ENCODE measurements around the gene CCDC80.
A peak's percentile ranks its signal among the peaks of the same experiment; 100 is the strongest.

CCDC80 gene, protein sequence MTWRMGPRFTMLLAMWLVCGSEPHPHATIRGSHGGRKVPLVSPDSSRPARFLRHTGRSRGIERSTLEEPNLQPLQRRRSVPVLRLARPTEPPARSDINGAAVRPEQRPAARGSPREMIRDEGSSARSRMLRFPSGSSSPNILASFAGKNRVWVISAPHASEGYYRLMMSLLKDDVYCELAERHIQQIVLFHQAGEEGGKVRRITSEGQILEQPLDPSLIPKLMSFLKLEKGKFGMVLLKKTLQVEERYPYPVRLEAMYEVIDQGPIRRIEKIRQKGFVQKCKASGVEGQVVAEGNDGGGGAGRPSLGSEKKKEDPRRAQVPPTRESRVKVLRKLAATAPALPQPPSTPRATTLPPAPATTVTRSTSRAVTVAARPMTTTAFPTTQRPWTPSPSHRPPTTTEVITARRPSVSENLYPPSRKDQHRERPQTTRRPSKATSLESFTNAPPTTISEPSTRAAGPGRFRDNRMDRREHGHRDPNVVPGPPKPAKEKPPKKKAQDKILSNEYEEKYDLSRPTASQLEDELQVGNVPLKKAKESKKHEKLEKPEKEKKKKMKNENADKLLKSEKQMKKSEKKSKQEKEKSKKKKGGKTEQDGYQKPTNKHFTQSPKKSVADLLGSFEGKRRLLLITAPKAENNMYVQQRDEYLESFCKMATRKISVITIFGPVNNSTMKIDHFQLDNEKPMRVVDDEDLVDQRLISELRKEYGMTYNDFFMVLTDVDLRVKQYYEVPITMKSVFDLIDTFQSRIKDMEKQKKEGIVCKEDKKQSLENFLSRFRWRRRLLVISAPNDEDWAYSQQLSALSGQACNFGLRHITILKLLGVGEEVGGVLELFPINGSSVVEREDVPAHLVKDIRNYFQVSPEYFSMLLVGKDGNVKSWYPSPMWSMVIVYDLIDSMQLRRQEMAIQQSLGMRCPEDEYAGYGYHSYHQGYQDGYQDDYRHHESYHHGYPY

GRCh38 chr3:112640930-112641801 lies at the start of gene CCDC80:
Gene CCDC80 (minus strand): TSS chr3:112641143. CDS start chr3:112639905, 1,238 bp downstream.
- DNase-seq (ENCODE audit: low spot score): no peak

GRCh38 chr3:112689989-112690388 lies 49.0 kb upstream of the CCDC80 start:
- DNase-seq (ENCODE audit: low spot score): no peak

- no peak for DNase-seq (ENCODE audit: low spot score)
Observed at GRCh38 chr3:112689385-112689784, 48.4 kb upstream of the CCDC80 start.

DNA sequence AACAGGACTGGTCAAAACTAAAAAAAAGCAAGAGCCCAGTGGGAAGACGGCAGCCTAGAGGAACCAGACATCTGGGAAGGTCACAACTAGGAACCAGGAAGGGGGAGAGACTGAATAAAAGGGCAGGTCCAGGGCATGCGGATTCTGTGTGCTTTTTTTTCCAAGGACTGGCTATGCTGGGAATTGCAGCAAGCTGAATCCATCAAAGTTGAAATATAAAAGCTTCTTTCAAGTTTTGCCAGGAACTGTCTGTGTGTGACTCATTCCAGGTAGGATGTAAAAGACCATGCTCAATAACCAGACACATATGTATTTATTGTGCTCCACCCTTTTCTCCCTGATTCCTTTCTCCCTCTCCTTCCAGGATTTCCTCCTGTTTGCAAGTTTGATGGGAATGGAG lies 47.9 kb upstream of the CCDC80 start:
- no peak for DNase-seq (ENCODE audit: low spot score)

- DNase-seq (ENCODE audit: low spot score): no peak
Observed at GRCh38 chr3:112688085-112688769, 47.3 kb upstream of the CCDC80 start.

GRCh38 chr3:112687616-112688015 lies 46.7 kb upstream of the CCDC80 start:
- DNase-seq (ENCODE audit: low spot score): no peak

DNA sequence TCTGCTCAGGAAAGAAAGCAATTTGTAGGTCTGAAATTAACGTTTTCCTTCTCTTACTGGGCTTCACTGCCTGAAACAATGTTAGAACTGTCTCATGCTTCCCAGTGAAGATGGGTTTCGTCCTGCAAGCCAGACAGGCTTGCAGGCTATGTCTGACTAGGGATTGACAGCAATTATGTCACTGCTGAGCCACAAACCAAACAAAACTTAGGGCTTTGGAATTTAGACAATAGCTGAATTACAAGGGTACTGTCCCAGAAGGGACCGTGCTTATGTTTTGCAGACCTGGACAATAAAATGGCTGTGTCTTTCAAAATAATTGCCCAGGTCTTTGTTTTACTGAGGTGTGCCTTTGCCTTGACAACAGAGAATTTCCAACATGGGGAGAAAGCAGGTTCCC lies 46.3 kb upstream of the CCDC80 start:
- DNase-seq (ENCODE audit: low spot score): no peak

GRCh38 chr3:112685956-112686799 lies 45.2 kb upstream of the CCDC80 start:
- DNase-seq (ENCODE audit: low spot score): no peak

DNA sequence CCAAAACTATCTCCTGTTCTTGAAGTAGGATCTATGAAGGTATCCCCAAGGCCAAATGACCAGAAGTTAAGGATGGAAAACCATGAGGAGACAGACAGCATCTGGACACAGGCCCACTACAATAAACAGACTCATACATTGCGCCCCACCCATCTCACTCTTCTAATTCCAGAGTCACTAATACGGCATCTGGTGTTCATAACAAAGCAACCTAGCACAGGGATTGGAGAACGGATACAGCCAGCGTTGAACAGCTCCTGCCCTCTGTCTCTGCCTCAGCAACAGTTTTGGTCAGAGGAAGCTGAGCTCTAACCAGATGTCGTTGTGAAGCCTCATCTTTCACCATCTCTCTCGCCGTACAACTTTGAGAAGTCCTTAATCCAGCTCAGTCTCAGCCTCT lies 44.5 kb upstream of the CCDC80 start:
- DNase-seq (ENCODE audit: low spot score): no peak

DNA sequence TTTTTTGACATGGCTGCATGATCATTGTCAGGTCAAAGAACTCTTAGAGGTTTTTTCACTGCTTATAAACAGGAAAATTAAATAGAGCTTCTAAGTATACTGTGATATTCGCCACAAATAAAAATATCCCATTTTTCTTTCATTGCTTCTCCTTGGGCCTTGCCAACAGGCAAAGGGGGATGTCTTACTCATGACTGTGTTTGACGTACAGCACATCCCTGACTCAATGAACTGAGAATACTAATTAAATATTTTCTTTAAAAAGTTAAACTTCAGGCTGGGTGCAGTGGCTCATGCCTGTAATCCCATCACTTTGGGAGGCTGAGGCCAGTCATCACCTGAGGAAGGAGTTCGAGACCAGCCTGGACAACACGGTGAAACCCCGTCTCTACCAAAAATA lies 41.4 kb upstream of the CCDC80 start:
- no peak for DNase-seq (ENCODE audit: low spot score)

DNA sequence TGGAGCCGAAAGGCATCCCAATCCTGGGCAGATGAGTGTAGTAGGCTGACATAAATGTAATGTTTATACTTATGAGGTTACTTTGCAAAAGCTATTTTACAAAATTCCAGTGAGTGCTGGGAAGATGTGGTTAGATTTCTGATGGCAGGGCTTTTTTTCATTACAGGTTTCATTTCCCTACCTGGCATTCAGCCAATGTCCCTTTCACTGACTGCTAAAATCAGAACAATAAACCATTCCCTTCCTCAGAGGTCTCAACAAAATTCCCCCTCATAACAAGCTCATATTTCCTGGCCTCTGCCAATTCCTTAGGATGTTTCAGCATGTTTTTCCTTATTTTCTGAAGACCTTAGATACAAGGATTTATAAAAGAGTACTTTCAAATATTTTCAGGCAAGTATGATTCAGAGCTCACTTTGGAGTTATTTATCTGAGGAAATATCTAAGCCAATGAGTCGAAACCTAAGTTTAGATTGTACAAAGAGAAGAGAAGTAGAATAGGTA lies 40.9 kb upstream of the CCDC80 start:
- no peak for DNase-seq (ENCODE audit: low spot score)

GRCh38 chr3:112676659-112677234 lies 35.8 kb upstream of the CCDC80 start:
- peak; percentile 54 for DNase-seq (ENCODE audit: low spot score)

GRCh38 chr3:112675943-112676535 lies 35.1 kb upstream of the CCDC80 start:
- no peak for DNase-seq (ENCODE audit: low spot score)

DNA sequence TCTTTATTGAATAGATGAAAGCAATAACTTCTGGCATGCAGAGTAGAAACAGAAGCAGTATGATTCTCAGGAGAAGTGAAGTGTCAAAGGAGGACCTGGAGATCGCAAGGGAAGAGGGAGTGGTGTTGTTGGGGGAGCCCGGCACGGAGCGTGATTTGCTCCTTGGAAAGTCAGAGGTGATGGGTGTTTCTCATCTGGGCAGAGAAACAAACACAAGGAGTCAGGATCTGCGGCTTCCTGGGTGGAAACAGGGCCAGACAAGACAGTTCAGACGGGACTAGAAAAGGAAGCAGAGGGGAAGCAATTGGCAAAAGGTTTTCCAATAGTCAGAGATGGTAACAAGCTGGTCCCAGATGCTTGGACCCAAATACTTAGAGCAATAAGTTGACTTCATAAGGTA lies 34.4 kb upstream of the CCDC80 start:
- DNase-seq (ENCODE audit: low spot score): no peak

DNA sequence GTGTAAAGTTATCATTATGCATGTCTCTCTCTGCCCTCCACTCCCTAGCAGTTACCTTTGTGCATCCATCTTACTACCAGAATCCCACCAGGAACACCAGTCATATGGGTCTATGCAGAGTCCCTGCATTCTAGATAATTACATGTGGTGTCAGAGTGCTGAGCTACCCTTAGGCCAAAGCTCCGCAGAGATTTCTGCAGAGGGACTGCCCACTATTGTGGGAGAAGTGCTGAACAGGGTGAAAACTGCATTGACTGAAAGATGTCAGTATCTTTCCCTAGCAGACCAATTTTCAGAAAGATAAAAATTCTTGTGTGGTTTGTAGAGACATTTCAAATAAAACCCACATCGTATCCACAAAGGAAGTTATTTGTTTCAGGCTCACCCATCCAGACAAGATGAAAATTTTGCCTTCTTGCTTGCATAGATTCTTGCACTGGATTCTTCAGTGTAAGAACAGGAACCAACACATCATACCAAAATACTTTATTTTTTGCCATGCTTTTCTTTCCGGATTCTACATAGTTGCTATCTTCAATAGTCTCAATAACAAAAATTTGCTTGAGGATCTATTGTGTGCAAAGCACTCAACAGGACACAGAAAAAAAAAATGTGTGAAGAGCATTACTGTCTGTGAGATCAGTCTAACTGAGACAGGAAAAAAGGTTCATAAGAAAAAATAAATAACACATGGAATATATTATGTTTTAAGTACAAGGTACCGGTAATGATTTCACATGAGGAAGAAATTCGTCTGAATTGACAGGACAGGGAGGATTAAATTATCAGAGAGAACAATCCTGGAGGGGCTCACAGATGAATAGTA lies 32.0 kb upstream of the CCDC80 start:
- DNase-seq (ENCODE audit: low spot score): no peak

GRCh38 chr3:112671930-112672715 lies 31.2 kb upstream of the CCDC80 start:
- DNase-seq (ENCODE audit: low spot score): no peak

DNA sequence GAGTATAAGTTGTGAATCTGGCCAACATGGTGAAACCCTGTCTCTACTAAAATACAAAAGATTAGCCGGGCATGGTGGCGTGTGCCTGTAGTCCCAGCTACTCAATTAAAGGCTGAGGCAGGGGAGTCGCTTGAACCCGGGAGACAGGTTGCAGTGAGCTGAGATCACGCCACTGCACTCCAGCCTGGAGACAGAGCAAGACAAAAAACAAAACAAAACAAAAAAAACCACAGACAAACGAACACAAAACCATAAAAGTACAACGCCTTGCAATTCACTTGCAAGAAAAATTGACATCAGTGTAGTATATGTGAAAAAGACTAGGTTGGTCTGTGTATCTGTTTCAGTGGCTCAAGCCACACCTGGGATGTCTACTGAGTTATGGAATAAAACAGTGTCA lies 29.9 kb upstream of the CCDC80 start:
- DNase-seq (ENCODE audit: low spot score): no peak

DNA sequence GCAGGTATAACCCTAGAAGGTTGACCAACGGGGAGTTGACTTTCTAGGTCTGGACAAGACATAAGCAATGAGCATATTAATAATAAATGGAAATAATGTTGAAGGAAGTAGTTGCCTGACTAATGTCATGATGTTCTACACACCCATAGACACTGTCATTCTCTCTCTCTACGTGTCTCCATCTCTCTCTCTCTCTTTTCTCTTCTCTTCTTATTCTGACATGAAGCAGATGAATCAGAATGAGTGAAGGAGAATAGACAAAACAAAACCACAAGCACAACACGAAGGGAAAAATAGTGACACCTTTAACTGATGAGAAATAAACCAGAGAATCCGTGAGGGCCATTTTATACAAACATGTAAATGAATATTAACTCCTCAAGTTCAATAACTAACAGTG lies 26.7 kb upstream of the CCDC80 start:
- no peak for DNase-seq (ENCODE audit: low spot score)

All from germinal center (tissue), 1 donor.